KOPT-K1 (cell line): ENCODE results near the gene JADE2.
A peak's percentile ranks its signal among the peaks of the same experiment; 100 is the strongest.

ENCODE experiments used
- H3K27ac ChIP-seq: fragments of 200-600 bp; sonication (generic); 2 replicates; pipeline ENCODE4 v1.5.1; 2016; ENCODE audit warnings: antibody characterized with exemption, mild to moderate bottlenecking, low read depth, low read length; ENCODE audit not compliant: poor library complexity, severe bottlenecking
- H3K36me3 ChIP-seq: fragments of 200-600 bp; sonication (generic); 2 replicates; pipeline ENCODE4 v1.5.1; 2017; ENCODE audit warnings: antibody characterized with exemption, mild to moderate bottlenecking, low read length, moderate library complexity; ENCODE audit not compliant: insufficient read depth
- H3K9me3 ChIP-seq: fragments of 200-600 bp; sonication (generic); 2 replicates; pipeline ENCODE4 v1.5.1; 2017; ENCODE audit warnings: antibody characterized with exemption, low read length, mild to moderate bottlenecking; ENCODE audit not compliant: insufficient read depth, poor library complexity, severe bottlenecking

The JADE2 gene

GRCh38 chr5:134517553-134517952, 7.9 kb upstream of the JADE2 start:
- no peak overlapping the region for H3K27ac ChIP-seq
- no peaks in the 10 kb centered on the region for H3K9me3 ChIP-seq
- no peaks in the 10 kb centered on the region for H3K36me3 ChIP-seq

GRCh38 chr5:134519989-134520388, 5.5 kb upstream of the JADE2 start:
- no peak overlapping the region for H3K27ac ChIP-seq
- no peaks in the 10 kb centered on the region for H3K9me3 ChIP-seq
- no peaks in the 10 kb centered on the region for H3K36me3 ChIP-seq

GRCh38 chr5:134521841-134522240, 3.6 kb upstream of the JADE2 start:
- Histone ChIP-seq H3K27ac (no peak overlapping the region), H3K36me3 (no peaks in the 10 kb centered on the region), H3K9me3 (no peaks in the 10 kb centered on the region)

DNA sequence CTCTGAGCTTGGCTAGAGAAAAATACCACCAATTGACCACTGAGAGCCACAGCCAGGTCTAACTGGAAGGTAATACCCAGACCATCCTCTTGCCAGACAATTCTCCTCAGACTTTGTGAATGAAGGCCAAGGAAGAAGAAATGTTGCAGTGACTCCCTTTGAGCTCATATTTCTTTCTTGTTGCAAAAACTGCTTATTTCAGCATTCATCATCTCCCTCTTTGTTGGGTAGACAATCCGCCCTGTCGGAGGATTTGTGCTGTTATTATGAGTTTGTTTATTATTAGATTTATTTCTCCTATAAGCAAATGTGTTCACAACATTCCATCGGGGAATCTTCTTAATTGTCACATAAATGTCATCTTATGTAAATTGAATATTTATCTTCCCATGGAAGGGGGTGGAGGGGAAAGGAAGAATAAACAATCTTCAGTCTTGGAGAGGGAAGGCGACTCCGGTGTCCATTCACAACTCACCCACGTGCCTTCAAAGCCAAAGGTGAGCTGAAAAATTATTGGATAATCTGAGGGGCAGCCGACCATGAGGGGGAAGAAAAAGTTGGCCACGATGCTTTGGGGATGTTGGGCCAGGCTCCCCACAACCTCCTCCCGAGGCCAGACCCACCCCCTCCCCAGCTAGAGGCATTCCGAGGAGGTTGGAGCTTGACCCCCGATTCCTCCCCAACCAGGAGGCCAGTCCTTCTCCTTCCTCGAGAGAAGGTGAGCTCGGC, 1.8 kb upstream of the JADE2 start:
- Histone ChIP-seq H3K36me3 (no peaks in the 10 kb centered on the region), H3K27ac (peak overlapping the region; percentile 99), H3K9me3 (no peaks in the 10 kb centered on the region)

DNA sequence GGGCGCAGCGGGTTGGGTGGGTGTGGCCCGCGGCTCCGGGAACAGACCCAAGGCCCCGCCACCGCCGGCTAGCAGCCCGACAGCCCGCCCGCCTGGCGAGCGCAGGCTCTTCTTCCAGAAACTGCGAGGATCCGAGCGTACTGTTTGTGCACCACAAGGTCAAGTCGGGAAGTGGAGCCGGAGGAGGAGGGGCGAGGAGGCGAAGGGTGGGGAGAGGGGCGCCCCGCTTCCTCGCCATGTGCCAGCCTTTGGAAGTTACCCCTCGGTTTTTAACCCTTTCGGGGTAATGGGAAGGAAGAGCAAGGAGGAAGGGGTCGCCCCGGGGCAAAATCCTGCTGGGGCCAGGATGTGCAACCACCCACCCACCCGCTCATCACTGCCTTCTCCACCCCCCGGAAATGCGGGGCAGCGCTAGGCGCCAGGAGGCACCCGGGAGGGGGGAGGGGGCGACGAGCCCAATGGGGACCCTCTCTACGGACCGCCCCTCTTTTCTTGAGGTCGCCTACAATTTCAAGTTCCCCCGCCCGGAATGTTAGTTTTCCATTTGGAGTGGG, 1.1 kb upstream of the JADE2 start:
- Histone ChIP-seq H3K36me3 (peaks cover 3% of the 10 kb centered on the region; the same call in 1 of the 2 replicates), H3K27ac (peak overlapping the region; percentile 99), H3K9me3 (no peaks in the 10 kb centered on the region)

GRCh38 chr5:134525683-134526482, 413 bp downstream of the JADE2 start:
- Histone ChIP-seq H3K36me3 (peaks cover 6% of the 10 kb centered on the region; the same call in 1 of the 2 replicates), H3K27ac (peak overlapping the region; percentile 99), H3K9me3 (no peaks in the 10 kb centered on the region)

- Histone ChIP-seq H3K9me3 (no peaks in the 10 kb centered on the region), H3K36me3 (peaks cover 6% of the 10 kb centered on the region; the same call in 1 of the 2 replicates), H3K27ac (peak overlapping the region; percentile 99)
Measured at GRCh38 chr5:134526483-134527155, 1.1 kb downstream of the JADE2 start.

GRCh38 chr5:134527156-134527960, 1.9 kb downstream of the JADE2 start:
- H3K36me3 ChIP-seq = peaks cover 7% of the 10 kb centered on the region; the same call in 1 of the 2 replicates
- no peaks in the 10 kb centered on the region for H3K9me3 ChIP-seq
- peak overlapping the region; percentile 99 for H3K27ac ChIP-seq

GRCh38 chr5:134527961-134528424, 2.5 kb downstream of the JADE2 start:
- Histone ChIP-seq H3K27ac (peak overlapping the region; percentile 99), H3K9me3 (no peaks in the 10 kb centered on the region), H3K36me3 (peaks cover 9% of the 10 kb centered on the region; the same call in 1 of the 2 replicates)

DNA sequence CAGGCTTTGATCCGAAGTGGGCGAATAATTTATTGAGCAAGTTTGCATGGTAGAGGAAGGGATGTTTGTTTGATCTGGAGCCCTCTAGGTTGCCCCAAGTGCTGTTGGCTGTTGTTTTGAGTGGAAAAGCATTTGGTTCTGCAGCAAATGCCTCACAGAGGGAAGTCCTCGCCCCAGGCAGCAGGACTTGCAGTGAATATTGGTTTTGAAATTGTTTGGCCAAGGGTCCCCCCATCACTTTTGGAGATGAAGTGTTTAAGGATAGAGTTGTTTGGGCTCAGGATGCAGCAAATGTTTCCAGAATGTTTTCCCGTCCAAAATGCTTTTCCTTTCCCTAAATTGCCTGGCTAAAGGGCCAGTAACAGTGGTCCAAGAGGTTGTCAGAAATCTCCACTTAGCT, 3.1 kb downstream of the JADE2 start:
- no peak overlapping the region for H3K27ac ChIP-seq
- no peaks in the 10 kb centered on the region for H3K9me3 ChIP-seq
- H3K36me3 ChIP-seq = peaks cover 9% of the 10 kb centered on the region; the same call in 1 of the 2 replicates

GRCh38 chr5:134529460-134529859, 4.0 kb downstream of the JADE2 start:
- Histone ChIP-seq H3K9me3 (no peaks in the 10 kb centered on the region), H3K36me3 (peaks cover 9% of the 10 kb centered on the region; the same call in 1 of the 2 replicates), H3K27ac (no peak overlapping the region)

DNA sequence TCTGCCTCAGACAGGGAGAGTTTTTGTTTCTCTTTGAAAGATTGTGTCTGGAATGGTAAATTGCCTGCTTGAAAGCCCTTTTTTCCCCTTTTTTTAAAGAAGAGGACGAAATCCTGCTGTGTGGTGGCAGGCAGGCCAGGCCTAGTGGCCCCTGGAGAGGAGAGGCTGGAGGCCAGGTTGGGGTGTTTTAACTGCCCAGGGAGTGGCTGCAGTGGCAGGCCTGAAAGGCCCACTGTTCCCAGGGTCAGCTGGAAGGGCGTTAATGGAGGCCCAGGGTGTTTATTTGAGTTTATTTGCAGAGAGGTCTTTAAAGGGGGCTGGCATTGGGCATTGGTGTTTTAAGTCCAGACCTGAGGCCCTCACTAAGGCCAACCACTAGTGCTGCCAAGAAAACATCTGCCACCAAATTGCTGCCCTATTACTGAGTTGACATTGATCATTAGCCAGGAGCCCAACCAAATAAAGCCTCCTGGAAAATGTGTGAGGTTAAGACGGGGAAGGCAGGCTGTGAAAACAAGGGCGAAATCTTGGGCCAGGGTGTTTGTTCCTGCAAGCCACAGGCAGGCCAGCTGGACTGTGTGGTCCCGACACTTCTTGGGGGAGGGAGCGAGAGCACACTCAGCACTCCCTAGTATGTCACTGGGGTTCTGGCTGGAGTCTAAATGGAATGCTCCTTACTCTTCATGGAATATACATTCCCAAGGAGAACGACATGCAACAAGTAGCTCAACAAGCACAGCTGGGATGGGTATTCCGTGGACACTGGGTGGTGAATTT, 5.0 kb downstream of the JADE2 start:
- Histone ChIP-seq H3K9me3 (no peaks in the 10 kb centered on the region), H3K27ac (no peak overlapping the region), H3K36me3 (peaks cover 9% of the 10 kb centered on the region; the same call in 1 of the 2 replicates)

- peaks cover 35% of the 10 kb centered on the region for H3K36me3 ChIP-seq
- no peak overlapping the region for H3K27ac ChIP-seq
- H3K9me3 ChIP-seq = no peaks in the 10 kb centered on the region
Measured at GRCh38 chr5:134533115-134533815, 7.8 kb downstream of the JADE2 start.
